Measurements from ENCODE around the gene SNX9. TPM values are rescaled to one million over a fixed set of nuclear protein-coding genes. Genes with fewer than 3 reads are reported as not detected.

The SNX9 gene
- total RNA-seq, 1 donor from 2014 or later = 68.6 TPM

DNA sequence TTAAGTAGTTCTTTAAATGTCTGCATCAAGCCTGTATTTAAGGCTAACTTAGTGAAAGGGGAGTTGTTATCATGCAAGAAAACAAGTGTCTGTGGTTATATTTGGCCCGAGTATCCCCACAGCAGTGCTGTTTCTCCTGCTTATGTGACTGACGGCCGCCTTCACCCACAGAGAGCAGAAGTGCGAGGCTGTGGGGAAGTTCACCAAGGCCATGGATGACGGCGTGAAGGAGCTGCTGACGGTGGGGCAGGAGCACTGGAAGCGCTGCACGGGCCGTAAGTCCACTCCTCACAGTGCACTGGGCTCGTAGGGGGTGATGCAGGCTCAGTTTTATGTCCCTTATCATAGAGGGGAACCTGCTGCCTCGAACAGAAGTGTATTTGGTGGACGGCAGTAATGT, 105.4 kb downstream of the SNX9 start:
- peaks cover 1% of the 10 kb centered on the region for H3K27me3 Mint-ChIP-seq (ENCODE audit: unreplicated experiment)
- peaks cover 22% of the 10 kb centered on the region for H3K4me1 Mint-ChIP-seq (ENCODE audit: unreplicated experiment)
- TF ChIP-seq, protein P1, sequence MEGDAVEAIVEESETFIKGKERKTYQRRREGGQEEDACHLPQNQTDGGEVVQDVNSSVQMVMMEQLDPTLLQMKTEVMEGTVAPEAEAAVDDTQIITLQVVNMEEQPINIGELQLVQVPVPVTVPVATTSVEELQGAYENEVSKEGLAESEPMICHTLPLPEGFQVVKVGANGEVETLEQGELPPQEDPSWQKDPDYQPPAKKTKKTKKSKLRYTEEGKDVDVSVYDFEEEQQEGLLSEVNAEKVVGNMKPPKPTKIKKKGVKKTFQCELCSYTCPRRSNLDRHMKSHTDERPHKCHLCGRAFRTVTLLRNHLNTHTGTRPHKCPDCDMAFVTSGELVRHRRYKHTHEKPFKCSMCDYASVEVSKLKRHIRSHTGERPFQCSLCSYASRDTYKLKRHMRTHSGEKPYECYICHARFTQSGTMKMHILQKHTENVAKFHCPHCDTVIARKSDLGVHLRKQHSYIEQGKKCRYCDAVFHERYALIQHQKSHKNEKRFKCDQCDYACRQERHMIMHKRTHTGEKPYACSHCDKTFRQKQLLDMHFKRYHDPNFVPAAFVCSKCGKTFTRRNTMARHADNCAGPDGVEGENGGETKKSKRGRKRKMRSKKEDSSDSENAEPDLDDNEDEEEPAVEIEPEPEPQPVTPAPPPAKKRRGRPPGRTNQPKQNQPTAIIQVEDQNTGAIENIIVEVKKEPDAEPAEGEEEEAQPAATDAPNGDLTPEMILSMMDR (IDR thresholded peaks at IDR 0.05; ENCODE audit: unreplicated experiment) = no peak
- peak overlapping the region; percentile 88 for H3K27ac Mint-ChIP-seq (ENCODE audit: unreplicated experiment)
- no peaks in the 10 kb centered on the region for H3K9me3 Mint-ChIP-seq (ENCODE audit: unreplicated experiment)
- no peak for DNase-seq (ENCODE audit: low spot score)
- H3K36me3 Mint-ChIP-seq (ENCODE audit: low read depth, unreplicated experiment) = peaks cover 52% of the 10 kb centered on the region
- no peak overlapping the region for H3K4me3 Mint-ChIP-seq (ENCODE audit: unreplicated experiment)

DNA sequence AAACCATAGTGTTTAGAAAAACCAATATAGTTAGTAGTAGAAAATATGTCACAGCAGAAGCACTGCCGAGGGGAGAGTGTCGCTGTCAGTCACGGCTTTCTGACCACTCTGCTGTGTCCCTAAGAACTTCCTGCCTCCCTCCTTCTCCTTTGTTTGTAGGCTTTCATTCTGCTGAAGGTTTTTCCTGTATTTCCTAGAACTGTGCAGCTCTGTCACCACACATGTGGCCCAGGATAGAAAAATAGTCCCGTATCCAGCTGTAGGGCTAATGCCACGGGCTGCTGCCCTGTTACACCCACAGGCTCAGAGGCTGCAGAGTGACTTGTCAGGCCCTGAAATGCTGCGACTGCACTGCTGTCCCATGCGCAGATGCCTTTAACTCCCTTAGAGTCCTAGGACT, 106.0 kb downstream of the SNX9 start:
- Mint-ChIP-seq H3K4me1 (ENCODE audit: unreplicated experiment) (peaks cover 22% of the 10 kb centered on the region), H3K4me3 (ENCODE audit: unreplicated experiment) (peak overlapping the region; percentile 61), H3K9me3 (ENCODE audit: unreplicated experiment) (no peaks in the 10 kb centered on the region), H3K27me3 (ENCODE audit: unreplicated experiment) (peaks cover 1% of the 10 kb centered on the region), H3K27ac (ENCODE audit: unreplicated experiment) (peak overlapping the region; percentile 88), H3K36me3 (ENCODE audit: low read depth, unreplicated experiment) (peaks cover 48% of the 10 kb centered on the region)
- peak; percentile 26 for DNase-seq (ENCODE audit: low spot score)
- TF ChIP-seq, protein P1 (IDR thresholded peaks at IDR 0.05; ENCODE audit: unreplicated experiment) = no peak

DNA sequence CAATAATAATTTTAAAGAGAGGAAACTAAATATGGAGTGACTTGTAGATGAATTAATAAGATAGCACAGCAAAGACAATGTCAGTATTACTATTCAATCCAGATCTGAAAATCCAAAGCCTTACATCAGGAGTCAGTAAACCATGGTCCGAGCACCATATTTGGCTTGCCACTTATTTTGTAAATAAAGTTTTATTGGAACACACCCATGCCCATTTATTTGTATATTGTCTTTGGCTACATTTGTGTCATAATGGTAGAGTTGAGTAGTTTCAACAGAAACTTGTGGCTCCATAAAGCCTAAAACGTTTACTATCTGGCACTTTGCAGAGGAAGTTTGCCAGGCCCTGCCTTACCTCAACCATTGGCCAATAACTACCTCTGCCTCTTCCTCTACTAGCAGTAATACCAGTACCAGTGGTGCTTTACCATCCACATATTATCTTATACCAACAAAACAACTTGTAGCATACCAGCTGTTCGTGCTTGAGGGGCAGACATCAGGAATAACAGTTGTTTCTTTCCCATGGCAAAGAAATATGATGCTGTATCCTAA, 106.8 kb downstream of the SNX9 start:
- TF ChIP-seq, protein P1 (IDR thresholded peaks at IDR 0.05; ENCODE audit: unreplicated experiment) = no peak
- peaks cover 22% of the 10 kb centered on the region for H3K4me1 Mint-ChIP-seq (ENCODE audit: unreplicated experiment)
- no peaks in the 10 kb centered on the region for H3K9me3 Mint-ChIP-seq (ENCODE audit: unreplicated experiment)
- H3K27ac Mint-ChIP-seq (ENCODE audit: unreplicated experiment) = peak overlapping the region; percentile 88
- no peak overlapping the region for H3K4me3 Mint-ChIP-seq (ENCODE audit: unreplicated experiment)
- H3K36me3 Mint-ChIP-seq (ENCODE audit: low read depth, unreplicated experiment) = peaks cover 44% of the 10 kb centered on the region
- DNase-seq (ENCODE audit: low spot score) = no peak
- peaks cover 3% of the 10 kb centered on the region for H3K27me3 Mint-ChIP-seq (ENCODE audit: unreplicated experiment)

GRCh38 chr6:157935786-157936185, 112.7 kb downstream of the SNX9 start:
- no peaks in the 10 kb centered on the region for H3K9me3 Mint-ChIP-seq (ENCODE audit: unreplicated experiment)
- peaks cover 6% of the 10 kb centered on the region for H3K27me3 Mint-ChIP-seq (ENCODE audit: unreplicated experiment)
- H3K27ac Mint-ChIP-seq (ENCODE audit: unreplicated experiment) = peak overlapping the region; percentile 2
- H3K4me3 Mint-ChIP-seq (ENCODE audit: unreplicated experiment) = no peak overlapping the region
- DNase-seq (ENCODE audit: low spot score) = no peak
- H3K36me3 Mint-ChIP-seq (ENCODE audit: low read depth, unreplicated experiment) = peaks cover 35% of the 10 kb centered on the region
- no peaks in the 10 kb centered on the region for H3K4me1 Mint-ChIP-seq (ENCODE audit: unreplicated experiment)
- TF ChIP-seq, protein P1 (IDR thresholded peaks at IDR 0.05; ENCODE audit: unreplicated experiment) = no peak

- Mint-ChIP-seq H3K27ac (ENCODE audit: unreplicated experiment) (no peak overlapping the region), H3K36me3 (ENCODE audit: low read depth, unreplicated experiment) (peaks cover 33% of the 10 kb centered on the region)
- TF ChIP-seq, protein P1 (IDR thresholded peaks at IDR 0.05; ENCODE audit: unreplicated experiment) = no peak
Measured at GRCh38 chr6:157937318-157937717, 114.3 kb downstream of the SNX9 start.

More at GRCh38 chr6:157937318-157937717, 114.3 kb downstream of the SNX9 start:
- DNase-seq (ENCODE audit: low spot score) = no peak
- Mint-ChIP-seq H3K4me3 (ENCODE audit: unreplicated experiment) (no peak overlapping the region), H3K27me3 (ENCODE audit: unreplicated experiment) (peaks cover 4% of the 10 kb centered on the region), H3K4me1 (ENCODE audit: unreplicated experiment) (no peaks in the 10 kb centered on the region), H3K9me3 (ENCODE audit: unreplicated experiment) (no peaks in the 10 kb centered on the region)

Data from endothelial cell (in vitro differentiated cells).